Spleen (tissue), 7 donors: Measurements from ENCODE around the gene PTPRT.

Source experiments
- POLR2A ChIP-seq, 3 donors: fragments of 450-650 bp; IDR thresholded peaks; one replicate each; pipeline ENCODE4 v1.5.1; 2017; ENCODE audit warnings: antibody characterized with exemption in 3 of 3, mild to moderate bottlenecking in 1 of 3
- TF ChIP-seq, protein P1 (sequence below), 11 experiments: fragments of 200-600 bp in 7 of 11; fragments of 450-650 bp in 4 of 11; sonication (generic) in 4 of 11; IDR thresholded peaks in 8 of 11; conservative IDR thresholded peaks in 3 of 11; 1 replicate in 7 of 11; 2 replicates in 4 of 11; pipeline versions ENCODE4 v1.4.0 to v1.8.0; 2016 to 2021; ENCODE audit warnings: antibody characterized with exemption in 11 of 11, inconsistent platforms in 4 of 11, mild to moderate bottlenecking in 1 of 11
- donor health status: DM: no; HTN: no; CAD: no; lungs with moderate emphysema.
- donor health status: DM: no; HTN: no; CAD: no.
- donor health status: DM: no; HTN: no; CAD: no.

DNA sequence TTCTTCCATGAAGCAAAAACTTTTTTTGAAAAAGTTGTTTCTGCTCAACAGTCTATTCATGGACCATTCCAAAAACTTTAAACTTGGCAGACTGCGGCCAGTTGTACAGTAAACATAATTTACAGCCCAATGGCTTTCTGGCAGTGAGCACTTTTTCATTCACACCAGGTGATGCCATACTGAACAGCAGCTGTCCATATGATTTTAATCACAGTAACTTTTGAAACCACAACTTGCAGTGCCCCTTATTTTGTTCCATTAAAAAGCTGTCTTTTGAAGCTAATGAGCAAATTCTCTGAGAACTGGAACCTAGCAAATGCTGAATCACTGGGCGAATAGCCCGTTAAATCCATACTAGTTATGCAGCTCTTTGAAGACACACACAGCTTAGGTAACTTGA is 576.6 kb downstream of the PTPRT start:
- TF ChIP-seq, protein P1, sequence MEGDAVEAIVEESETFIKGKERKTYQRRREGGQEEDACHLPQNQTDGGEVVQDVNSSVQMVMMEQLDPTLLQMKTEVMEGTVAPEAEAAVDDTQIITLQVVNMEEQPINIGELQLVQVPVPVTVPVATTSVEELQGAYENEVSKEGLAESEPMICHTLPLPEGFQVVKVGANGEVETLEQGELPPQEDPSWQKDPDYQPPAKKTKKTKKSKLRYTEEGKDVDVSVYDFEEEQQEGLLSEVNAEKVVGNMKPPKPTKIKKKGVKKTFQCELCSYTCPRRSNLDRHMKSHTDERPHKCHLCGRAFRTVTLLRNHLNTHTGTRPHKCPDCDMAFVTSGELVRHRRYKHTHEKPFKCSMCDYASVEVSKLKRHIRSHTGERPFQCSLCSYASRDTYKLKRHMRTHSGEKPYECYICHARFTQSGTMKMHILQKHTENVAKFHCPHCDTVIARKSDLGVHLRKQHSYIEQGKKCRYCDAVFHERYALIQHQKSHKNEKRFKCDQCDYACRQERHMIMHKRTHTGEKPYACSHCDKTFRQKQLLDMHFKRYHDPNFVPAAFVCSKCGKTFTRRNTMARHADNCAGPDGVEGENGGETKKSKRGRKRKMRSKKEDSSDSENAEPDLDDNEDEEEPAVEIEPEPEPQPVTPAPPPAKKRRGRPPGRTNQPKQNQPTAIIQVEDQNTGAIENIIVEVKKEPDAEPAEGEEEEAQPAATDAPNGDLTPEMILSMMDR (IDR thresholded peaks at IDR 0.05 in 8 of 11, conservative IDR thresholded peaks at IDR 0.05 in 3 of 11): no peak
- TF ChIP-seq POLR2A (IDR thresholded peaks at IDR 0.05): no peak
